Tibial nerve (tissue), 4 donors: ENCODE results near the gene DYNLRB1.

ENCODE experiments used
- CTCF ChIP-seq, 5 experiments: fragments of 200-600 bp in 3 of 5; fragments of 450-650 bp in 2 of 5; sonication (generic) in 3 of 5; IDR thresholded peaks; one replicate each; pipeline ENCODE4 v1.5.1; 2016 to 2019; ENCODE audit warnings: antibody characterized with exemption in 5 of 5, mild to moderate bottlenecking in 3 of 5, moderate library complexity in 2 of 5
- EP300 ChIP-seq, 2 donors: sonication (generic); formaldehyde crosslinking; IDR thresholded peaks; one replicate each; pipeline ENCODE4 v1.6.1; 2017; ENCODE audit warnings: antibody characterized with exemption in 2 of 2, mild to moderate bottlenecking in 1 of 2
- POLR2A ChIP-seq, 2 donors: fragments of 450-650 bp; IDR thresholded peaks; one replicate each; pipeline ENCODE4 v1.6.1; 2017; ENCODE audit warnings: antibody characterized with exemption in 2 of 2, mild to moderate bottlenecking in 2 of 2, moderate library complexity in 2 of 2

GRCh38 chr20:34567892-34568865 lies 52.0 kb downstream of the DYNLRB1 start:
- TF ChIP-seq CTCF (IDR thresholded peaks at IDR 0.05), result no peak
- TF ChIP-seq POLR2A (IDR thresholded peaks at IDR 0.05), result no peak
- no peak for TF ChIP-seq EP300 (IDR thresholded peaks at IDR 0.05)
